CD4-positive, alpha-beta T cell treated with Interleukin-6 for 4 hours (primary cell): ENCODE measurements around the gene FMN2.
"Not testable (repeated sequence)": the region's sequence is repeated elsewhere in the genome, so short reads cannot be mapped to it uniquely, and the experiment has no call there.

Experiments used
- DNase-seq: peaks from one replicate; pipeline ENCODE4 v3.0.0-alpha.2; 2020; ENCODE audit warnings: mixed read lengths

The FMN2 gene

DNA sequence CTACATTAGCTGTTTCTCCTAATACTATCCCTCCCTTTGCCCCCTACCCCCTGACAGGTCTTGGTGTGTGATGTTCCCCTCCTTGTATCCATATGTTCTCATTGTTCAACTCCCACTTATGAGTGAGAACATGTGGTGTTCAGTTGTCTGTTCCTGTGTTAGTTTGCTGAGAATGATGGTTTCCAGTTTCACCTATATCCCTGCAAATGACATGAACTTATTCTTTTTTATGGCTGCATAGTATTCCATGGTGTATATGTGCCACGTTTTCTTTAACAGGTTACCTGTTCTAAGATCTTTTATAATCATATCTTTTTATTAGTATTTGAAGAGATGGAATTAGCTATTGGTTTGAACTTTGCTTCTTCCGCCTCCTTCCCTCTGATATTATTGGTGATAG, 172.8 kb downstream of the FMN2 start:
- not testable (repeated sequence) for DNase-seq

- no peak for DNase-seq
Observed at GRCh38 chr1:240271081-240271480, 179.4 kb downstream of the FMN2 start.

DNA sequence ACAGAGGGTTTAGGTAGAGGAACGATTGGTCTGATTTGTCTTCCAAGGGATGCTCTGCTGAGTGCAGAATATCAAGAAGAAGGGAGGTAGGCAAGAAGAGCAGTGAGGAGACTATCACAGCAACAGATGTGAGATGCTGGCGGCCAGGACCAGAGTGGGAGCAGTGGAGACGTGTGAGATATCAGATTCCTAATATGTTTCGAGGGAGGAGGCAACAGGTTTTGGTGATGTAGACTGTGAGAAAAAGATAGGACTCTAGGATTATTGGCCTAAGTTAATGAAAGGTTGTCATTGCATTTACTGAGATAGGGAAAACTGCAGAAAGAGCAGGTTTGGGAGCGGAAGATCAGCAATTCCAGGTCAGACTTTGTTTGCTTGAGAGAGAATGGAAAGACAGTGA, 182.9 kb downstream of the FMN2 start:
- DNase-seq: no peak

GRCh38 chr1:240275219-240275618, 183.5 kb downstream of the FMN2 start:
- DNase-seq: not testable (repeated sequence)

- DNase-seq: no peak
Observed at GRCh38 chr1:240278082-240278481, 186.4 kb downstream of the FMN2 start.

DNA sequence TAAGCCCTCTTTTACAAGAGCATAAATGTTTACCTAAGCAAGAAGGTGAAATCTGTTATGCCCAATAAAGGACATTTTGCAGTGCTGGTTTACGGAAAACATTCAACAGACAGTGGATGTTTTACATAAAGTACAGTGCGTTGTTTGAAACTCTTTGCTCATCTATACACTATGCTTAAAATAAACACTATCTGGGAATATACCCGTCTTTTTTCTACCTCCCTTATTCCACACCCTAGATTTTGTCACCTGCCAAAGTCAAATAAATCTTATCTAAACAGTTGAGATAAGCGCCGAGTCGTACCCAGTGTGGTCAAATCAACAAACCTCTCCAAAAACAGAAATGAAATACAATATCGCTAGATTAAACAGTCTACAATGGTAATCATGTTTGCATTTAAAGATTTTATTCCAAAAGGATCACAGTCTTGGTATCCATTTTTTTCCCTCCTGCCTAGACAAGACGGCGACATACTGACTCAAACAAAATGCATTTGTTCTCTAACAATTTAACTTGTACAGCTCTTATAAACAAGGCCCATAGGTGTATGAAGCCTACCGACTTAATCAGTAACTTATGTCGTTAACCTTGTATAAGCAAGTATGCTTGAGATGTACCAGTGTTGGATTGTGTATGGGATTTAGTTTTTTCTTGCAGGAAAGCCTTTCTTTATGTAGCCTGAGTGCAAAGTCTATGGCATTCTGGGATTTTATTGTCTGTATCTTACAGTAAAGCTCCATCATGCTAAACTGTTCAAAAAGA, 189.1 kb downstream of the FMN2 start:
- no peak for DNase-seq

- DNase-seq: no peak
Observed at GRCh38 chr1:240282061-240282830, 190.6 kb downstream of the FMN2 start.

DNA sequence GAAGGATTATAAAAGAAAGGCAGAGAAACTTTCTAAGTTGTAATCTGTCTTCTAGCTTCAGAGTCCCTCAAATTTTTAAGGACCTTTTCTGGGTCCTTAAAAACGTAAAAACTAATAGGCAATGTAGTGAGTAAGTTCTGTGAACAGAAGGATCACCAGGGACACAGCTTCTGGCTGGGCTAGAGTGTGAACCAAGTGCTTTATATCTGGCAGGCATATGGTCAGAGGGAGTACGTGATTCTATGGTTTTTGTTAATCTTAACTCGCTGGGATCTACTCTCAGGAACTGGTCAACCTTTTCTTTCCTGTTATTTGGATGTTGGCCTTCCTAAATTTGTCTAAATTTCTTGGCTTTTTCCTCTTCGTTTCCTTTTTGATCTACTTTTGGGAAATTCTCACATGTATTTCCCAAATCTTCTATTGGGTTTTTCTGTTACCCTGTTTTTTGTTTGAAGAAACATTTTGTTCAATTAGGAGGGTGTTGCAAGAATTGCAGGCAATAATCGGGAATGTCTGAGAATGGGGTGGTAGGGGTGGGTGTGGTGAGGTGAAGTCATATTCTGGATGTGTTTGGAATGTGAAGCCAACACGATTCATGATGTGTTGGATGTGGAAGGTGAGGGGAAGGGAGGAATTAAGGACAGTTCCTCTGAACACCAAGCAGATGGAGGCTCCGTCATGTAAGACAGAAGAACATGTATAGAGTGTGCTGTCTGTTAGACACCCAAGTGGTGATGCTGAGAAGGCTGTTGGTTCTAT, 193.2 kb downstream of the FMN2 start:
- no peak for DNase-seq

DNA sequence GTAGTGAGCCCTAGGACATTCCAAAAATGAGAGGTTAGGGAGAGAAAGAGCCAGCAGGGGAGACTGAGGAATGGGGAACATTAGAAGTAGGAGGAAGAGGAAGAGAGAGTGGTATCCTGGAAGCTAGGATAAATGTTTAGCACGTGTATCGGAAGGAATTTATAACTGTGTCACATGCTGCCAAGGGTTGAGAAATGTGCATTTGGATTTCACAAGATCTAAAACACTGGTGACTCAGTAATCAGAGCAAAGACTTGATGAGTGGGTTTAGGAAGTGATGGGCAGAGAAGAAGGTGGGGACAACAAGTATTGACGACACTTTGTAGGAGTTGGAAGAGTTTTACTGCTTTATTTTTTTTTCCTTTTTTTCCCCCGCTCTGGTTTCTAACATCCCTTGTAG, 193.9 kb downstream of the FMN2 start:
- no peak for DNase-seq

GRCh38 chr1:240287722-240288121, 196.0 kb downstream of the FMN2 start:
- no peak for DNase-seq

GRCh38 chr1:240293706-240294105, 202.0 kb downstream of the FMN2 start:
- DNase-seq: no peak

DNA sequence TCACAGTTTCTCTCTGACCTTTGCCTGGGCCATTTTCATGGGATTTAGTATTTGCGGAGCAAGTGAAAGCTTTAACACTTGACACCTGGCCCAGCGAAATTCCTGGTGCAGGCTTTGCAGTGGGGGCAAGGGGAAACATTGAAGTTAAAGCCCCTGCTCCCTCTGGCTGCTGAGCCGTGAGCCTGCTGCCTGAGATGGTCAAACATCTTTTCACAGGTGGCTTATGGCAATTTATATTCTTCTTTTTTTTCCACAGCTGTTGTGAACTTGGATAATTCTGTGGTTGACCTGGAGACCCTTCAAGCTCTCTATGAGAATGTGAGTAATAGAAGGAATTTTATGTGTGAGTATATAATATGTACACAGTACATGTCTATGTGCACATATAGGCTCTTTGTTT, 202.9 kb downstream of the FMN2 start:
- no peak for DNase-seq

DNA sequence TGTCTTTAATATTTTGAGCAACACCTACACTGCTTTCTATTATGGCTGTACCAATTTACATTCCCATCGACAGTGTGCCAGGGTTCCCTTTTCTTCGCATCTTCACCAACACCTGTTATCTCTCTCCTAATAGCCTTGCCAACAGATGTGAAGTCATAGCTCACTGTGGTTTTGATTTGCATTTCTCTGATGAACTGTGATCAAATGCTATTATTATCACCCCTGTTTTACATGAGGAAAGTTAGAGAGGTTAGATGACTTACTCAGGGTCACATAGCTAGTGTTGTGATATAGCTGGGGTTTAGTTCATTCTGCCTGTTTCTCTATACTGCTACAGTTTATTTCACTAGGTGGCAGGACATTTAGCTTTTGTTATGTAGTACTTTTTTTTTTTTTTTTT, 204.1 kb downstream of the FMN2 start:
- DNase-seq: no peak

DNA sequence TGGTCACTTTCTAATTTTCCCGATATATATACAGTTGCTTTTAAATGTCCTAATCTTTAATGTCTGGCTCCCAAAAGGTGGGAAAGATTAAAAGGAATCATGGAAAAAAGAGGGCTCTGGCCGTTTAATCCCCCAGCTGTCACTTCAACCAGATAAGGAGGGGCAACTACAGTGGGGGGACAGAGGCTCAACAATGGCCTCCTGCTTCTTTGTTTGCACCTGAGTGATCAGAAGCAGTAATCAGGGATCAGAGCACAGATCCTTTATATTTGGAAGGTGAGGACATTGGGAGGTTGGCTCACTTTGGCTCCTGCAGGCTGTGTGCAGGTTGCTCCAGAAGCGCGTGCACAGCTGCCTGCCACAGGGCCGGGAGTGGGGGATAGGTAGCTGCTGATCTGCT, 212.8 kb downstream of the FMN2 start:
- DNase-seq: no peak

GRCh38 chr1:240306673-240307072, 215.0 kb downstream of the FMN2 start:
- no peak for DNase-seq

GRCh38 chr1:240308096-240308495, 216.4 kb downstream of the FMN2 start:
- no peak for DNase-seq

DNA sequence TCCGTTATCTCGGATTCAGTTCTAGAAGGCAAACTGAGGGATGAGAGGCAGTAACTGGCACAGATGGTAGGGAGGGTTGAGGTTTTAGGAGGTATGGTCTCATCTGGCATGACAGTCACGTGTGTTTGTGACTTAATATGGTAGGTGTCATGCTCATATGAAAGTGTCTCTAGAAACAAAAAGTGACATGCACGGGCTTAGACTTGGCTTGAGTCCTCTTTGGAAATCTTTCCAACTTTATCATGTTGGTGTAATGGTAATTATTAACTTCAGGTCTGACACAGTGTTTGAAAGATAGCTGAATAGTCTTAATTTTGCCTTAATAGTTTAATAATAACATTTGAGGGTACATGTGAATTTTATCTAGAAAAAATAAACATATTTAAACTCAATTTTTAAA, 218.1 kb downstream of the FMN2 start:
- DNase-seq: no peak

DNA sequence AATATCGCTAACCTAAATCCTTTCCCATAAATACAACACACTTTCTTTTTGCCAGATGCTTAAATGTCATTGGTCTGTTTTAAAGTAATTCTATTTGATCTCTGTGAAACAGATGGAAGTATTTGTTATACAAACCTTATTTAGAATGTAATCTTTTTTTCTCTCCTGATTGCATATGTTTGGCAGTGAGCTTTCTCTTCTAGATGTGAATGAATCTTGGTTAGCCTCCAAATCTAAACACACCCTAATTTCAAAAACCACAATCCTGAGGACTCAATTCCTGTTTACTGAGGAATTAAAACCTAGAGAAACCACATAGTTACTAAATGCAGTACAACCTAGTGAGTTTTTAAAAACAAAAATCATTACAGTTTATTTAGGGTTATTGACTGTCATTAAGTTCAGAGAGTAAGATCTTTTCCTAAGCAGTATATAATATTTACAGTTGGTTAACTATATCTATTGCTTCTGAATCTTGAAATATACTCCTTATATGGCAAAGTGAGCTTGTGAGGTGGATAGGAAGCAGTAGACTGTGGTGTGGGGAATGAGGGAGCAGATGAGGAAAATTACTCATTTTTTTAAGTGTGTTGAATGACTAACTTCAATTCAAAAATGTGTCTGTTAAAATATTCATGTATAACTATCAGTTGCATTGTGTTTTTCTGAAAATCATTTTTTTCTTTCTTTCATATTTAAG, 218.7 kb downstream of the FMN2 start:
- no peak for DNase-seq

DNA sequence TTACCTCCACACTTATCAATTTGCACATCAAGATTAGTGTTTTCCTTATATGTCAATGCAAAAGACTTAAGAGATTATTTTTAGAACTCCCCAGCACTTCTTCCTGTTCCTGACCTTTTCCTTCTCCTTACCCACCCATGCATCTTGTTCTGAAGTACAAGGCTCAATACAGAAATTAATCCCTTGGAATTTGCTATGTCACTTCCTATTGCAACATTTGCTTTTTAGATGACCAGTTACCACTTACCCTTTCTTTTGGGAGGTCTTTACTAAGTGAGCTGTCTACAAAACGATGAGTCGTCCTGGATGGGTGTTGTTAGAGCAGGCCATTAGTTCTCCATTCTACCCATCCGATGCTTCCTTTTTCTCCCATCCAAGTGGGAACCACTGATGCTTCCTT, 221.2 kb downstream of the FMN2 start:
- DNase-seq: no peak

GRCh38 chr1:240314845-240315801, 223.4 kb downstream of the FMN2 start:
- no peak for DNase-seq

DNA sequence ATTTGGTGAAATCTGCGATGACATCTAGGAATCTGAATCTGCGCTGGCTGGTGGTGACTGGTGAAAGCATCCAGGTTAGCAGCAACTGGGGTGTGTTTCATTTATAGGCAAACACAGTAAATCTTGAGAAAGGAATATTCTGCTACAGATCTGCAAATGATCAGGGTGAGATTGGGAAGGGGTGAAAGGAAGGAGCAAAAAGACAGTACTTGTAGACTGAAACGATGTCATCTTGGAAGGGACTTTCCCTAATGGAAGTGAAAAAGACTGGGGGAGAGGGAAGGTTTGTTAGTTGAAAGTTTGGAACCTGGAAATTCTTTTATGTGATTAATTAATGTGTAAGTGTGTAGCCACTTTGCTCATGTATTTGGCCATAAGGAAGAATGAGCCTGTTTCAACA, 228.3 kb downstream of the FMN2 start:
- DNase-seq: no peak

- no peak for DNase-seq
Observed at GRCh38 chr1:240320659-240321058, 229.0 kb downstream of the FMN2 start.
